SIG-M5 (cell line): Measurements from ENCODE around the gene TXN2.
"Not testable (repeated sequence)": the region's sequence is repeated elsewhere in the genome, so short reads cannot be mapped to it uniquely, and the experiment has no call there.

Experiments used
- DNase-seq: peaks from one replicate; lab custom pipeline; 2025; lab: John Stamatoyannopoulos, UW

The TXN2 gene

GRCh38 chr22:36455571-36456463 is 25.6 kb downstream of the TXN2 start:
- no peak for DNase-seq

GRCh38 chr22:36454916-36455570 is 26.4 kb downstream of the TXN2 start:
- peak; percentile 29 for DNase-seq

GRCh38 chr22:36453855-36454378 is 27.5 kb downstream of the TXN2 start:
- DNase-seq: no peak

- not testable (repeated sequence) for DNase-seq
These were observed 28.3 kb downstream of the TXN2 start for GRCh38 chr22:36452978-36453607.

GRCh38 chr22:36452250-36452977 is 29.0 kb downstream of the TXN2 start:
- no peak for DNase-seq

GRCh38 chr22:36450923-36451322 is 30.5 kb downstream of the TXN2 start:
- DNase-seq: not testable (repeated sequence)

GRCh38 chr22:36449596-36450175 is 31.8 kb downstream of the TXN2 start:
- DNase-seq: no peak

- no peak for DNase-seq
These were observed 33.8 kb downstream of the TXN2 start for GRCh38 chr22:36447632-36448031.

GRCh38 chr22:36445158-36445668 is 36.2 kb downstream of the TXN2 start:
- no peak for DNase-seq

- DNase-seq: no peak
These were observed 38.2 kb downstream of the TXN2 start for GRCh38 chr22:36443198-36443770.

- no peak for DNase-seq
These were observed 38.8 kb downstream of the TXN2 start for GRCh38 chr22:36442506-36443197.

GRCh38 chr22:36440429-36441002 is 40.9 kb downstream of the TXN2 start:
- no peak for DNase-seq

- DNase-seq: no peak
These were observed 41.8 kb downstream of the TXN2 start for GRCh38 chr22:36439481-36440271.

- no peak for DNase-seq
These were observed 45.7 kb downstream of the TXN2 start for GRCh38 chr22:36435516-36436415.

GRCh38 chr22:36433318-36434231 is 47.9 kb downstream of the TXN2 start:
- no peak for DNase-seq

GRCh38 chr22:36432592-36433317 is 48.7 kb downstream of the TXN2 start:
- no peak for DNase-seq
